IMR-90 (cell line): Measurements from ENCODE around the gene SERPINB2. TPM values are rescaled to one million over a fixed set of nuclear protein-coding genes. Genes with fewer than 3 reads are reported as not detected.

Source experiments
- ATAC-seq: fragments of 200-7000 bp; cut with Tn5 transposase; 2 replicates; pipeline ENCODE4 v1.9.1; 2020; ENCODE audit warnings: low read depth, mild to moderate bottlenecking, moderate library complexity
- BruUV-seq: library from RNA; stranded (reverse); fragments of 400-500 nt; replicated peaks from 2 replicates; lab custom pipeline; 2021; lab: Mats Ljungman, UMichigan
- CTCF ChIA-PET: fragments of 300-600 bp; formaldehyde crosslinking; extraction: SDS; loops from one replicate; lab custom pipeline; 2021; ENCODE audit warnings: antibody characterized with exemption; lab: Yijun Ruan, JAX
- POLR2A ChIA-PET: fragments of 300-600 bp; sonication (Branson Sonifier 250); formaldehyde crosslinking; loops from one replicate; lab custom pipeline; 2022; ENCODE audit warnings: antibody characterized with exemption; ENCODE audit not compliant: unreplicated experiment; lab: Charles Lee
- DNase-seq: peaks from one replicate; pipeline ENCODE4 v3.0.0; 2013
- H2AFZ ChIP-seq: replicated peaks from 2 replicates; pipeline ENCODE3; 2013; ENCODE audit warnings: low read length, mild to moderate bottlenecking; ENCODE audit not compliant: poor library complexity
- H2AK5ac ChIP-seq: 2 replicates; pipeline ENCODE4 v1.6.1; 2013; ENCODE audit warnings: low read depth, low read length, inconsistent platforms
- H2AK9ac ChIP-seq: replicated peaks from 2 replicates; pipeline ENCODE3; 2013; ENCODE audit warnings: mild to moderate bottlenecking, low read depth, low read length, moderate library complexity; ENCODE audit not compliant: poor library complexity
- H2BK120ac ChIP-seq: 2 replicates; pipeline ENCODE4 v1.6.1; 2013; ENCODE audit warnings: low read depth, low read length, inconsistent platforms
- H2BK15ac ChIP-seq: 3 replicates; pipeline ENCODE4 v1.6.1; 2013; ENCODE audit warnings: low read depth, low read length, inconsistent platforms
- H2BK20ac ChIP-seq: 2 replicates; pipeline ENCODE4 v1.6.1; 2013; ENCODE audit warnings: low read depth, mild to moderate bottlenecking, inconsistent platforms, low read length, moderate library complexity
- H2BK5ac ChIP-seq: 2 replicates; pipeline ENCODE4 v1.6.1; 2013; ENCODE audit warnings: mild to moderate bottlenecking, low read depth, low read length, inconsistent platforms; ENCODE audit not compliant: poor library complexity, severe bottlenecking
- H3K14ac ChIP-seq: replicated peaks from 2 replicates; pipeline ENCODE4 v1.6.1; 2013; ENCODE audit warnings: low read depth, low read length, inconsistent platforms
- H3K18ac ChIP-seq: 2 replicates; pipeline ENCODE4 v1.6.1; 2013; ENCODE audit warnings: low read depth, low read length, control low read depth
- H3K23ac ChIP-seq: 2 replicates; pipeline ENCODE4 v1.6.1; 2013; ENCODE audit warnings: low read depth, low read length, inconsistent platforms
- H3K27ac ChIP-seq: 2 replicates; pipeline ENCODE4 v1.5.1; 2013; ENCODE audit warnings: mild to moderate bottlenecking, control low read depth, low read length; ENCODE audit not compliant: insufficient read depth
- H3K27me3 ChIP-seq: 2 replicates; pipeline ENCODE4 v1.6.1; 2013; ENCODE audit warnings: low read length; ENCODE audit not compliant: control insufficient read depth, insufficient read depth
- H3K36me3 ChIP-seq: 2 replicates; pipeline ENCODE4 v1.6.1; 2013; ENCODE audit warnings: low read length, mixed read lengths; ENCODE audit not compliant: control insufficient read depth, insufficient read depth
- H3K4ac ChIP-seq: 2 replicates; pipeline ENCODE4 v1.6.1; 2013; ENCODE audit warnings: low read depth, low read length, inconsistent platforms
- H3K4me1 ChIP-seq: 2 replicates; pipeline ENCODE4 v1.6.1; 2013; ENCODE audit warnings: low read length, mixed read lengths; ENCODE audit not compliant: control insufficient read depth, insufficient read depth
- H3K4me2 ChIP-seq: 2 replicates; pipeline ENCODE4 v1.6.1; 2013; ENCODE audit warnings: low read depth, mild to moderate bottlenecking, control low read depth, low read length, moderate library complexity
- H3K4me3 ChIP-seq: 2 replicates; pipeline ENCODE4 v1.5.1; 2013; ENCODE audit warnings: low read depth, mild to moderate bottlenecking, control low read depth, low read length, moderate library complexity; ENCODE audit not compliant: insufficient read depth
- H3K56ac ChIP-seq: 2 replicates; pipeline ENCODE4 v1.6.1; 2013; ENCODE audit warnings: low read length, inconsistent platforms; ENCODE audit not compliant: insufficient read depth; ENCODE audit errors: extremely low read depth
- H3K79me1 ChIP-seq, 2 experiments: 2 replicates each; pipeline ENCODE4 v1.6.1; 2013; ENCODE audit warnings: low read length in 2 of 2, inconsistent platforms in 1 of 2, low read depth in 1 of 2
- H3K9ac ChIP-seq: 2 replicates; pipeline ENCODE4 v1.6.1; 2013; ENCODE audit warnings: low read depth, low read length, control low read depth
- H3K9me1 ChIP-seq: 2 replicates; pipeline ENCODE4 v1.6.1; 2013; ENCODE audit warnings: low read length, inconsistent platforms; ENCODE audit not compliant: insufficient read depth
- H3K9me3 ChIP-seq: 2 replicates; pipeline ENCODE4 v1.6.1; 2013; ENCODE audit warnings: low read length; ENCODE audit not compliant: control insufficient read depth, insufficient read depth
- H4K20me1 ChIP-seq: 2 replicates; pipeline ENCODE4 v1.6.1; 2013; ENCODE audit warnings: low read length, inconsistent platforms; ENCODE audit not compliant: insufficient read depth
- H4K5ac ChIP-seq: 2 replicates; pipeline ENCODE4 v1.6.1; 2013; ENCODE audit warnings: mild to moderate bottlenecking, low read depth, low read length, control low read depth
- H4K8ac ChIP-seq, 2 experiments: 2 replicates each; pipeline ENCODE4 v1.6.1; 2013; ENCODE audit warnings: low read depth in 2 of 2, low read length in 2 of 2, control low read depth in 1 of 2, inconsistent platforms in 1 of 2
- H4K91ac ChIP-seq: 2 replicates; pipeline ENCODE4 v1.6.1; 2013; ENCODE audit warnings: low read depth, low read length, inconsistent platforms; ENCODE audit not compliant: insufficient read depth
- CEBPB ChIP-seq: IDR thresholded peaks from 2 replicates; pipeline ENCODE4 v1.6.1; 2012; ENCODE audit warnings: low read depth, low read length, improper control_type of control experiment
- CHD1 ChIP-seq: IDR thresholded peaks from 2 replicates; pipeline ENCODE4 v1.6.1; 2012; ENCODE audit warnings: low read depth, low read length, improper control_type of control experiment
- MAFK ChIP-seq: IDR thresholded peaks from 2 replicates; pipeline ENCODE4 v1.6.1; 2012; ENCODE audit warnings: low read depth, low read length, improper control_type of control experiment
- MAZ ChIP-seq: IDR thresholded peaks from 2 replicates; pipeline ENCODE4 v1.6.1; 2012; ENCODE audit warnings: low read depth, mild to moderate bottlenecking, low read length, improper control_type of control experiment, moderate library complexity, borderline replicate concordance
- MXI1 ChIP-seq: IDR thresholded peaks from 2 replicates; pipeline ENCODE4 v1.6.1; 2012; ENCODE audit warnings: low read depth, mild to moderate bottlenecking, low read length, moderate library complexity, borderline replicate concordance
- NFE2L2 ChIP-seq: fragments of 150-350 bp; IDR thresholded peaks from 2 replicates; pipeline ENCODE4 v1.6.1; 2016; ENCODE audit warnings: low read depth, mild to moderate bottlenecking, low read length
- POLR2A ChIP-seq: IDR thresholded peaks from 2 replicates; pipeline ENCODE4 v1.6.1; 2012; ENCODE audit warnings: mild to moderate bottlenecking, low read depth, low read length
- RAD21 ChIP-seq: IDR thresholded peaks from 2 replicates; pipeline ENCODE4 v1.6.1; 2012; ENCODE audit warnings: low read length, improper control_type of control experiment
- RCOR1 ChIP-seq: IDR thresholded peaks from 2 replicates; pipeline ENCODE4 v1.6.1; 2012; ENCODE audit warnings: mild to moderate bottlenecking, low read length, improper control_type of control experiment; ENCODE audit not compliant: insufficient replicate concordance
- RFX5 ChIP-seq: IDR thresholded peaks from 2 replicates; pipeline ENCODE4 v1.8.0; 2012; ENCODE audit warnings: low read depth, mild to moderate bottlenecking, low read length, moderate library complexity
- SMC3 ChIP-seq: fragments of 150-350 bp; IDR thresholded peaks from 2 replicates; pipeline ENCODE4 v1.6.1; 2016; ENCODE audit warnings: low read depth, mild to moderate bottlenecking, antibody characterized with exemption, low read length, moderate library complexity
- WGBS, 2 experiments: methylation state at CpG; one replicate each; pipeline versions ENCODE4 v1.1.5 to v1.1.7; 2013; ENCODE audit warnings: missing lambda C conversion rate in 2 of 2; ENCODE audit not compliant: insufficient read length in 1 of 2; ENCODE audit errors: extremely low coverage in 2 of 2; 5-methylcytosine and 5-hydroxymethylcytosine counted together
- dilution Hi-C: fragments of 300-500 bp; cut with HindIII; formaldehyde crosslinking; loops from one replicate; pipeline ENCODE4 v1.14.3; 2018; ENCODE audit warnings: low sequenced_read_pairs; ENCODE audit not compliant: unreplicated experiment
- in situ Hi-C: fragments of 300-500 bp; cut with MboI; formaldehyde crosslinking; loops from 3 replicates; pipeline ENCODE4 v1.14.3; 2019; ENCODE audit warnings: low sequenced_read_pairs, inconsistent platforms, mixed read lengths
- intact Hi-C: fragments of 100-400 bp; cut with micrococcal nuclease; formaldehyde crosslinking; loops from 2 replicates; pipeline ENCODE4 v1.10.0; 2022
- polyA plus RNA-seq, 3 experiments: library from polyadenylated mRNA; depleted of rRNA; stranded (reverse); fragments of >200 nt; gene quantifications; 2 replicates each; pipeline ENCODE4 v1.2.3, GENCODE V29; 2012; ENCODE audit warnings: low replicate concordance in 1 of 3
- total RNA-seq: library from RNA; depleted of rRNA; stranded (reverse); fragments of >200 nt; gene quantifications from 2 replicates; pipeline ENCODE4 v1.2.3, GENCODE V29; 2012
- TF ChIP-seq, protein P1 (sequence below): fragments of 150-350 bp; IDR thresholded peaks from 2 replicates; pipeline ENCODE4 v1.6.1; 2017; ENCODE audit warnings: mild to moderate bottlenecking, antibody characterized with exemption, low read length, low read depth
- TF ChIP-seq, protein P2 (sequence below): conservative IDR thresholded peaks from 2 replicates; pipeline ENCODE4 v1.5.1; 2012; ENCODE audit warnings: mild to moderate bottlenecking, low read depth, low read length, improper control_type of control experiment
- TF ChIP-seq, protein P3 (sequence below): fragments of 150-350 bp; IDR thresholded peaks from 2 replicates; pipeline ENCODE4 v1.6.1; 2016; ENCODE audit warnings: low read depth, mild to moderate bottlenecking, low read length, moderate library complexity, borderline replicate concordance

The SERPINB2 gene
- total and polyA plus RNA-seq, 2 of the 4 experiments (the other 2 are of a cell fraction), result 32.1 to 43.0 TPM

DNA sequence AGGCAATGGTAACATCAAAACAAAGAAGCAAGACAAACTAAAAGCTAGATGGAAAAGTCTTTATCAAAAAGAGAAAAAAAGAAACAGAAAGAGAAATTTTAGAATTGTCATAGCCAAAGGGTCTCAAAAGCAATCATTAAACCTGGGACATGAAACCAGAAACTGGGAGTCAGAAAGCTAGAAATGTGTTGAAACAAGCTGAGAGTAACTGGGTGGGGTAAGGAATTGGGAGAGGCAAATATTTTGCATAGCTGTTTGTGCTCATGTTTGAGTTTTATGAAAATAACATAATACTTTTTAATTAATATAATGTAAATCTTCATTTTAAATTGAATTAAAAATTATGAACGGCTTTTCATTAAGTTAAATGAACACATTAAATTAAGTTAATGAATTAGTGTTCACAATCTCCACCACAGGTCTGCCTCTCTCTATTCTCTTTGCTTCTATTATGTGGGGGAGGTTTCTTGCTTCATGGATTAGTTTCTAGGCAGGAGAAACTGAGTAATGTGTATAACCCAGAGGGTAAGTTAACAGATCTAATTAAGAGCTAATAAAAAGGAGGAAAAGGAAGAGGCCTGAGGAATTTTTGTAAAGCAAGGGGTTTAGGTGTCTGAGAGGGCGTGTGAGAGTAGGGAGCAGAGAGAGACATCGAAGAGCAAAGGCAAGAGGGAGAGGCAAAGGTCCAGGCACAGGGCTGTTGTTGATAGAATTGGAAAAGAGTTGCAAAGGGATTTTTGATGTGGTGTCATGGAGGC is 20.0 kb upstream of the SERPINB2 start:
- Histone ChIP-seq H2BK120ac (peak overlapping the region; percentile 88), H3K23ac (no peak overlapping the region), H3K27ac (no peak overlapping the region), H3K18ac (no peak overlapping the region), H3K4ac (peak overlapping the region; percentile 61), H3K79me1 (no peaks in the 10 kb centered on the region), H3K56ac (peak overlapping the region; percentile 1; the same call in 1 of the 2 replicates), H3K14ac (0 out of 2 replicates have a peak overlapping the region, but pooled peaks have one; percentile 40), H4K91ac (peak overlapping the region; percentile 65; the same call in 1 of the 2 replicates), H2AFZ (peak overlapping the region; percentile 44), H3K36me3 (no peaks in the 10 kb centered on the region), H3K9ac (no peak overlapping the region), H3K4me1 (no peaks in the 10 kb centered on the region), H4K5ac (no peak overlapping the region), H2BK20ac (peak overlapping the region; percentile 81), H2BK15ac (peak overlapping the region; percentile 97; the same call in 1 of the 3 replicates), H4K8ac (peak overlapping the region in 1 of 2 experiments; percentile 65; a peak in 1 of 4 replicates), H2BK5ac (no peak overlapping the region), H3K4me3 (no peak overlapping the region), H3K9me1 (peaks cover 5% of the 10 kb centered on the region; the same call in 1 of the 2 replicates), H2AK5ac (peak overlapping the region; percentile 71; the same call in 1 of the 2 replicates), H2AK9ac (no peak overlapping the region), H3K9me3 (no peaks in the 10 kb centered on the region), H4K20me1 (no peaks in the 10 kb centered on the region), H3K27me3 (no peaks in the 10 kb centered on the region), H3K4me2 (no peak overlapping the region)
- intact Hi-C loops (no loop called here), in situ Hi-C loops (no loop called here), dilution Hi-C loops (no loop called here)
- ATAC-seq (no peak), DNase-seq (no peak)
- 79% methylated on average over 2 of the region's 3 CpGs; no CpG with 5 or more reads in 1 of the 2 experiments for WGBS, 2 experiments
- no TSS peak for BruUV-seq
- ChIA-PET POLR2A (interaction anchor here (0.5 kb wide), 1 partner anchor 71 kb away, joined by 3 read pairs; no protein-coding TSS in a partner anchor), CTCF (no interaction called here)
- TF ChIP-seq, protein P1, sequence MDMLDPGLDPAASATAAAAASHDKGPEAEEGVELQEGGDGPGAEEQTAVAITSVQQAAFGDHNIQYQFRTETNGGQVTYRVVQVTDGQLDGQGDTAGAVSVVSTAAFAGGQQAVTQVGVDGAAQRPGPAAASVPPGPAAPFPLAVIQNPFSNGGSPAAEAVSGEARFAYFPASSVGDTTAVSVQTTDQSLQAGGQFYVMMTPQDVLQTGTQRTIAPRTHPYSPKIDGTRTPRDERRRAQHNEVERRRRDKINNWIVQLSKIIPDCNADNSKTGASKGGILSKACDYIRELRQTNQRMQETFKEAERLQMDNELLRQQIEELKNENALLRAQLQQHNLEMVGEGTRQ, result no peak
- TF ChIP-seq NFE2L2, result no peak
- no peak for TF ChIP-seq RAD21
- TF ChIP-seq MAFK, result no peak
- no peak for TF ChIP-seq MAZ
- TF ChIP-seq RFX5, result no peak
- no peak for TF ChIP-seq SMC3
- no peak for TF ChIP-seq MXI1
- no peak for TF ChIP-seq CHD1
- TF ChIP-seq, protein P2, sequence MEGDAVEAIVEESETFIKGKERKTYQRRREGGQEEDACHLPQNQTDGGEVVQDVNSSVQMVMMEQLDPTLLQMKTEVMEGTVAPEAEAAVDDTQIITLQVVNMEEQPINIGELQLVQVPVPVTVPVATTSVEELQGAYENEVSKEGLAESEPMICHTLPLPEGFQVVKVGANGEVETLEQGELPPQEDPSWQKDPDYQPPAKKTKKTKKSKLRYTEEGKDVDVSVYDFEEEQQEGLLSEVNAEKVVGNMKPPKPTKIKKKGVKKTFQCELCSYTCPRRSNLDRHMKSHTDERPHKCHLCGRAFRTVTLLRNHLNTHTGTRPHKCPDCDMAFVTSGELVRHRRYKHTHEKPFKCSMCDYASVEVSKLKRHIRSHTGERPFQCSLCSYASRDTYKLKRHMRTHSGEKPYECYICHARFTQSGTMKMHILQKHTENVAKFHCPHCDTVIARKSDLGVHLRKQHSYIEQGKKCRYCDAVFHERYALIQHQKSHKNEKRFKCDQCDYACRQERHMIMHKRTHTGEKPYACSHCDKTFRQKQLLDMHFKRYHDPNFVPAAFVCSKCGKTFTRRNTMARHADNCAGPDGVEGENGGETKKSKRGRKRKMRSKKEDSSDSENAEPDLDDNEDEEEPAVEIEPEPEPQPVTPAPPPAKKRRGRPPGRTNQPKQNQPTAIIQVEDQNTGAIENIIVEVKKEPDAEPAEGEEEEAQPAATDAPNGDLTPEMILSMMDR, result no peak
- no peak for TF ChIP-seq CEBPB
- TF ChIP-seq, protein P3, sequence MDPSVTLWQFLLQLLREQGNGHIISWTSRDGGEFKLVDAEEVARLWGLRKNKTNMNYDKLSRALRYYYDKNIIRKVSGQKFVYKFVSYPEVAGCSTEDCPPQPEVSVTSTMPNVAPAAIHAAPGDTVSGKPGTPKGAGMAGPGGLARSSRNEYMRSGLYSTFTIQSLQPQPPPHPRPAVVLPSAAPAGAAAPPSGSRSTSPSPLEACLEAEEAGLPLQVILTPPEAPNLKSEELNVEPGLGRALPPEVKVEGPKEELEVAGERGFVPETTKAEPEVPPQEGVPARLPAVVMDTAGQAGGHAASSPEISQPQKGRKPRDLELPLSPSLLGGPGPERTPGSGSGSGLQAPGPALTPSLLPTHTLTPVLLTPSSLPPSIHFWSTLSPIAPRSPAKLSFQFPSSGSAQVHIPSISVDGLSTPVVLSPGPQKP, result no peak
- TF ChIP-seq RCOR1, result no peak
- TF ChIP-seq POLR2A, result no peak
